Epithelial cell of esophagus (primary cell): ENCODE measurements around the gene PHF13.

ENCODE experiments used
- DNase-seq: peaks from one replicate; pipeline ENCODE4 v3.0.0; 2010; ENCODE audit warnings: low read depth
- H3K4me3 ChIP-seq: 2 replicates; pipeline ENCODE4 v1.5.1; 2011; ENCODE audit warnings: mild to moderate bottlenecking, low read length, control low read depth
- CTCF ChIP-seq: IDR thresholded peaks from 2 replicates; pipeline ENCODE4 v1.5.1; 2011; ENCODE audit warnings: low read depth, mild to moderate bottlenecking, low read length, control low read depth, inconsistent platforms; ENCODE audit not compliant: insufficient read depth; ENCODE audit errors: missing control alignments

PHF13 gene

GRCh38 chr1:6667139-6667538 is 53.6 kb downstream of the PHF13 start:
- no peak for TF ChIP-seq CTCF
- no peak for DNase-seq

GRCh38 chr1:6668503-6668902 is 55.0 kb downstream of the PHF13 start:
- DNase-seq, result no peak
- H3K4me3 ChIP-seq, result no peak overlapping the region
- no peak for TF ChIP-seq CTCF

More at GRCh38 chr1:6667139-6667538, 53.6 kb downstream of the PHF13 start:
- no peak overlapping the region for H3K4me3 ChIP-seq

DNA sequence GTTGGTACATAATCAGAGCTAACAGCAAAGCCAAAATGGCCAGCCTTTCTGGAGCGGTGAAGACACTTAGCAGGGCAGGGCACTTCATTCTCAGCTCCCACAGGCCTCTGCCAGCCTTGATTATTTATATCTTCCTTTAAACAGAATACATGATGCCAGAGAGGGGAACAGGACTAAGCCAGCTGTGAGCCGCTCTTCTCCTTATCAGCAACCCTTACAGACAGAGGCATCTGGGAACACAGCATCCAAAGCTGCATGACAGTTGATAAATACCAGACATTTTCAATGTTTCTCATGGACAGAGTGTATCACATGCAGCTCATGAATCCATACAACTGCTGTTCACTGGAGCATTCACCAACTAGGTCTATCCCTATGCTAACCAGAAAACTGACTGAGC is 59.0 kb downstream of the PHF13 start:
- no peak for TF ChIP-seq CTCF

More for the DNA sequence above, 59.0 kb downstream of the PHF13 start:
- H3K4me3 ChIP-seq, result no peak overlapping the region
- no peak for DNase-seq
